Neural cell (in vitro differentiated cells): Measurements from ENCODE around the gene ZDHHC9. TPM values are rescaled to one million over a fixed set of nuclear protein-coding genes. Genes with fewer than 3 reads are reported as not detected.

Source experiments
- H2AFZ ChIP-seq: fragments of 200-600, 300-800 bp; sonication (generic), shearing (Covaris generic); 2 replicates; pipeline ENCODE4 v1.6.0; 2014; ENCODE audit warnings: low read depth, mild to moderate bottlenecking, antibody characterized with exemption, low read length, moderate library complexity
- H3F3A ChIP-seq: fragments of 200-600 bp; shearing (Covaris generic); 2 replicates; pipeline ENCODE4 v1.6.1; 2016; ENCODE audit warnings: mild to moderate bottlenecking, moderate library complexity, mixed read lengths, antibody characterized with exemption, low read length; ENCODE audit not compliant: insufficient read depth, poor library complexity, severe bottlenecking
- H3K27ac ChIP-seq: fragments of 200-600, 300-800 bp; sonication (generic), shearing (Covaris generic); 2 replicates; pipeline ENCODE4 v1.5.1; 2014; ENCODE audit warnings: mild to moderate bottlenecking, low read length, moderate library complexity
- H3K27me3 ChIP-seq: fragments of 300-800, 200-600 bp; sonication (generic), shearing (Covaris generic); 2 replicates; pipeline ENCODE4 v1.6.0; 2014; ENCODE audit warnings: mild to moderate bottlenecking, low read depth, low read length, moderate library complexity; ENCODE audit not compliant: insufficient read depth
- H3K36me3 ChIP-seq: fragments of 300-800, 200-600 bp; sonication (generic), shearing (Covaris generic); 2 replicates; pipeline ENCODE4 v1.5.1; 2014; ENCODE audit warnings: mild to moderate bottlenecking, antibody characterized with exemption, low read length, moderate library complexity; ENCODE audit not compliant: insufficient read depth
- H3K4me2 ChIP-seq: fragments of 300-800, 200-600 bp; sonication (generic), shearing (Covaris generic); 2 replicates; pipeline ENCODE4 v1.6.0; 2014; ENCODE audit warnings: mild to moderate bottlenecking, low read length
- H3K4me3 ChIP-seq: fragments of 300-800, 200-600 bp; sonication (generic), shearing (Covaris generic); 2 replicates; pipeline ENCODE4 v1.5.1; 2014; ENCODE audit warnings: mild to moderate bottlenecking, low read length, moderate library complexity
- H3K79me2 ChIP-seq: fragments of 200-600 bp; shearing (Covaris generic); replicated peaks from 2 replicates; pipeline ENCODE4 v1.6.0; 2014; ENCODE audit warnings: mild to moderate bottlenecking, low read length, moderate library complexity; ENCODE audit not compliant: insufficient read depth
- H3K9ac ChIP-seq: fragments of 300-800, 200-600 bp; sonication (generic), shearing (Covaris generic); 2 replicates; pipeline ENCODE4 v1.6.1; 2016; ENCODE audit warnings: mild to moderate bottlenecking, low read length, mixed read lengths
- H3K9me2 ChIP-seq: fragments of 200-600 bp; shearing (Covaris generic); 2 replicates; pipeline ENCODE4 v1.6.1; 2016; ENCODE audit warnings: mild to moderate bottlenecking, low read length, mixed read lengths; ENCODE audit not compliant: insufficient read depth
- H3K9me3 ChIP-seq: fragments of 200-600, 300-800 bp; sonication (generic), shearing (Covaris generic); 2 replicates; pipeline ENCODE4 v1.6.1; 2016; ENCODE audit warnings: mild to moderate bottlenecking, mixed run types, low read length, moderate library complexity, mixed read lengths
- H4K20me1 ChIP-seq: fragments of 200-600 bp; shearing (Covaris generic); 2 replicates; pipeline ENCODE4 v1.6.1; 2016; ENCODE audit warnings: mild to moderate bottlenecking, mixed run types; ENCODE audit not compliant: insufficient read depth
- EP300 ChIP-seq: fragments of 450-650 bp; conservative IDR thresholded peaks from 2 replicates; pipeline ENCODE4 v1.6.1; 2014; ENCODE audit warnings: antibody characterized with exemption, mild to moderate bottlenecking, moderate library complexity; ENCODE audit not compliant: poor library complexity, severe bottlenecking
- EZH2 ChIP-seq: fragments of 200-600, 300-800 bp; shearing (Covaris generic), sonication (generic); IDR thresholded peaks from 2 replicates; pipeline ENCODE4 v1.6.1; 2014; ENCODE audit warnings: antibody characterized with exemption, low read length, borderline replicate concordance, mild to moderate bottlenecking; ENCODE audit not compliant: insufficient read depth, poor library complexity, severe bottlenecking
- MXI1 ChIP-seq: fragments of 450-650 bp; conservative IDR thresholded peaks from 2 replicates; pipeline ENCODE4 v1.6.1; 2014; ENCODE audit warnings: antibody characterized with exemption, mild to moderate bottlenecking; ENCODE audit not compliant: poor library complexity, severe bottlenecking
- POLR2AphosphoS5 ChIP-seq: IDR thresholded peaks from 2 replicates; pipeline ENCODE4 v1.6.1; 2012
- RAD21 ChIP-seq: fragments of 450-650 bp; conservative IDR thresholded peaks from 2 replicates; pipeline ENCODE4 v1.6.1; 2014; ENCODE audit warnings: antibody characterized with exemption, mild to moderate bottlenecking, moderate library complexity
- REST ChIP-seq: IDR thresholded peaks from 2 replicates; pipeline ENCODE4 v1.6.1; 2012; ENCODE audit warnings: borderline replicate concordance
- SMC3 ChIP-seq: fragments of 450-650 bp; conservative IDR thresholded peaks from 2 replicates; pipeline ENCODE4 v1.6.1; 2014; ENCODE audit warnings: antibody characterized with exemption, mild to moderate bottlenecking, moderate library complexity; ENCODE audit not compliant: poor library complexity
- TAF1 ChIP-seq: IDR thresholded peaks from 2 replicates; pipeline ENCODE4 v1.6.1; 2012; ENCODE audit warnings: low read depth
- polyA plus RNA-seq: library from polyadenylated mRNA; depleted of rRNA; stranded (reverse); fragments of >200 nt; gene quantifications from 2 replicates; pipeline ENCODE4 v1.2.3, GENCODE V29; 2014
- TF ChIP-seq, protein P1 (sequence below): fragments of 450-650 bp; IDR thresholded peaks from 2 replicates; pipeline ENCODE4 v1.5.1; 2014; ENCODE audit warnings: antibody characterized with exemption, mild to moderate bottlenecking, moderate library complexity; ENCODE audit not compliant: poor library complexity, severe bottlenecking

ZDHHC9 gene
- polyA plus RNA-seq, 1 donor from 2014 or later: 24.9 TPM

GRCh38 chrX:129779747-129780146 lies 63.9 kb downstream of the ZDHHC9 start, which contains the start of gene SASH3:
Gene SASH3, plus strand, starts transcription at chrX:129779949. Its CDS starts 149 bp downstream, at chrX:129780098.
- Histone ChIP-seq H2AFZ (no peak within 1 kb of the TSS), H3K27ac (no peak within 1 kb of the TSS), H3K4me2 (no peak within 1 kb of the TSS), H3K9me3 (no peaks in the 10 kb centered on the region), H3K9me2 (no peaks in the 10 kb centered on the region), H3F3A (no peaks in the 10 kb centered on the region), H3K27me3 (no peaks in the 10 kb centered on the region), H3K9ac (no peak within 1 kb of the TSS), H3K36me3 (no peaks in the 10 kb centered on the region), H4K20me1 (no peaks in the 10 kb centered on the region), H3K4me3 (no peak within 1 kb of the TSS), H3K79me2 (no peaks in the 10 kb centered on the region)
- TF ChIP-seq, protein P1, sequence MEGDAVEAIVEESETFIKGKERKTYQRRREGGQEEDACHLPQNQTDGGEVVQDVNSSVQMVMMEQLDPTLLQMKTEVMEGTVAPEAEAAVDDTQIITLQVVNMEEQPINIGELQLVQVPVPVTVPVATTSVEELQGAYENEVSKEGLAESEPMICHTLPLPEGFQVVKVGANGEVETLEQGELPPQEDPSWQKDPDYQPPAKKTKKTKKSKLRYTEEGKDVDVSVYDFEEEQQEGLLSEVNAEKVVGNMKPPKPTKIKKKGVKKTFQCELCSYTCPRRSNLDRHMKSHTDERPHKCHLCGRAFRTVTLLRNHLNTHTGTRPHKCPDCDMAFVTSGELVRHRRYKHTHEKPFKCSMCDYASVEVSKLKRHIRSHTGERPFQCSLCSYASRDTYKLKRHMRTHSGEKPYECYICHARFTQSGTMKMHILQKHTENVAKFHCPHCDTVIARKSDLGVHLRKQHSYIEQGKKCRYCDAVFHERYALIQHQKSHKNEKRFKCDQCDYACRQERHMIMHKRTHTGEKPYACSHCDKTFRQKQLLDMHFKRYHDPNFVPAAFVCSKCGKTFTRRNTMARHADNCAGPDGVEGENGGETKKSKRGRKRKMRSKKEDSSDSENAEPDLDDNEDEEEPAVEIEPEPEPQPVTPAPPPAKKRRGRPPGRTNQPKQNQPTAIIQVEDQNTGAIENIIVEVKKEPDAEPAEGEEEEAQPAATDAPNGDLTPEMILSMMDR: no peak

DNA sequence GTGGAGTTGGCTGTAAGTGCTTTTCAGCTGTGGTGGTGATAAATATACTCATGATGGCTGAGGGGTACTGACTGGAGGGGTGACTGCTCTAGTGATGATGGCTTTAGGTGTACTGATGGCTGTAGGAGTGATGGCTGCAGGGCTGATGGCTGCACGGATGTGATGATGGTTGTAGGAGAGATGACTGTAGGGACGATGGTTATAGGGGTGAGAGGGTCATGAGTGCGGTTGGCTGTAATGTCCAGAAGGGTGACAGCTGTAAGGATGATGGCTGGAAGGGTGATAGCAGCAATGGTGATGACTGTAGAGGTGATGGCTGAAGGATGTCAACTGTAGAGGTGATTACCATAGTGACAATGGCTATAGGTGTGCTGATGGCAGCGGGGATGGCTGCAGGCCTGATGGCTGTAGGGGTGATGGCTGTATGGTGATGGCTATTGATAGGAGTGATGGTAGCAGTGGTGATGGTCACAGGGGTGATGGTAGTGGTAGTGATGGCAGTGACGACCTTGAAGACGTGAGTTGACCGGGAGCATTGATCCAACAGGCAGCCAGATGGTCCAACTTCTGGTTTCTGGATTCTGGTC lies 64.5 kb downstream of the ZDHHC9 start:
- H3K9ac ChIP-seq: no peak overlapping the region
- H3K27ac ChIP-seq: no peak overlapping the region
- no peaks in the 10 kb centered on the region for H3K9me3 ChIP-seq
- H2AFZ ChIP-seq: no peak overlapping the region
- no peak overlapping the region for H3K4me3 ChIP-seq
- no peaks in the 10 kb centered on the region for H3K79me2 ChIP-seq
- no peaks in the 10 kb centered on the region for H4K20me1 ChIP-seq
- H3K4me2 ChIP-seq: no peak overlapping the region
- no peaks in the 10 kb centered on the region for H3K36me3 ChIP-seq
- no peaks in the 10 kb centered on the region for H3F3A ChIP-seq
- TF ChIP-seq EZH2 (no peak), POLR2AphosphoS5 (no peak), EP300 (no peak), MXI1 (no peak), SMC3 (no peak), REST (no peak), TAF1 (no peak), RAD21 (no peak)
- TF ChIP-seq, protein P1: no peak
- no peaks in the 10 kb centered on the region for H3K27me3 ChIP-seq
- no peaks in the 10 kb centered on the region for H3K9me2 ChIP-seq
